HepG2 (cell line): ENCODE data around the gene CCDC106. TPM values are rescaled to one million over a fixed set of nuclear protein-coding genes. Genes with fewer than 3 reads are reported as not detected.
A peak's percentile ranks its signal among the peaks of the same experiment; 100 is the strongest.

ENCODE experiments used
- ATAC-seq: fragments of 200-7000 bp; cut with Tn5 transposase; 3 replicates; pipeline ENCODE4 v1.9.1; 2020; ENCODE audit warnings: mild to moderate bottlenecking, moderate library complexity
- BruUV-seq: library from RNA; stranded (reverse); fragments of 400-500 nt; replicated peaks from 2 replicates; lab custom pipeline; 2021; lab: Mats Ljungman, UMichigan
- CTCF ChIA-PET: fragments of 300-600 bp; formaldehyde crosslinking; extraction: SDS; loops from one replicate; lab custom pipeline; 2021; ENCODE audit warnings: low total read pairs, inconsistent platforms, low intra/inter-chr PET ratio; lab: Yijun Ruan, JAX
- POLR2A ChIA-PET: fragments of 350-600 bp; sonication (Branson Sonifier 250); formaldehyde crosslinking; loops from one replicate; lab custom pipeline; 2020; ENCODE audit warnings: antibody characterized with exemption, inconsistent platforms; lab: Yijun Ruan, JAX
- DNase-seq: peaks from one replicate; pipeline ENCODE4 v3.0.0-alpha.2; 2015; ENCODE audit warnings: low spot score
- FAIRE-seq: peaks from 3 replicates; lab custom pipeline; 2011; peaks lifted over from hg19 to GRCh38; lab: Jason Lieb, UNC
- H2AFZ ChIP-seq: one replicate; pipeline ENCODE4 v1.6.1; 2011; ENCODE audit warnings: low read length, inconsistent platforms
- H3K27ac ChIP-seq: fragments of 300-600 bp; 3 replicates; pipeline ENCODE4 v1.8.0; 2011; ENCODE audit warnings: mixed run types, mild to moderate bottlenecking, mixed read lengths, low read length, inconsistent platforms; ENCODE audit not compliant: insufficient read depth; ENCODE audit errors: extremely low read length
- H3K27me3 ChIP-seq, 2 experiments: fragments of 200-600 bp in 1 of 2; 2 replicates in 1 of 2; 3 replicates in 1 of 2; pipeline versions ENCODE4 v1.6.0 to v1.8.0; 2011; ENCODE audit warnings: low read length in 2 of 2, mild to moderate bottlenecking in 2 of 2, moderate library complexity in 2 of 2, inconsistent platforms in 1 of 2; ENCODE audit not compliant: insufficient read depth in 2 of 2, control insufficient read depth in 1 of 2
- H3K36me3 ChIP-seq, 2 experiments: fragments of 200-600 bp in 1 of 2; replicated peaks in 1 of 2; 2 replicates in 1 of 2; 3 replicates in 1 of 2; pipeline versions ENCODE4 v1.5.1 to v1.8.0; 2011; ENCODE audit warnings: low read length in 2 of 2, inconsistent platforms in 1 of 2; ENCODE audit not compliant: insufficient read depth in 2 of 2, control insufficient read depth in 1 of 2
- H3K4me1 ChIP-seq: 2 replicates; pipeline ENCODE4 v1.5.1; 2012; ENCODE audit warnings: low read length, inconsistent platforms; ENCODE audit not compliant: insufficient read depth
- H3K4me2 ChIP-seq: 2 replicates; pipeline ENCODE4 v1.6.0; 2011; ENCODE audit warnings: low read depth, low read length, inconsistent platforms
- H3K4me3 ChIP-seq, 3 experiments: fragments of 200-600 bp in 1 of 3; sonication (generic), shearing (Covaris generic) in 1 of 3; replicated peaks in 1 of 3; 2 replicates each; pipeline ENCODE4 v1.5.1; 2011 to 2016; ENCODE audit warnings: low read length in 3 of 3, inconsistent platforms in 2 of 3, low read depth in 2 of 3, mild to moderate bottlenecking in 2 of 3, control low read depth in 1 of 3, mixed read lengths in 1 of 3; ENCODE audit not compliant: insufficient read depth in 1 of 3
- H3K79me2 ChIP-seq: one replicate; pipeline ENCODE4 v1.6.1; 2011; ENCODE audit warnings: low read length, inconsistent platforms; ENCODE audit not compliant: insufficient read depth
- H3K9ac ChIP-seq: 2 replicates; pipeline ENCODE4 v1.6.0; 2011; ENCODE audit warnings: mild to moderate bottlenecking, low read depth, low read length, inconsistent platforms; ENCODE audit not compliant: insufficient read depth
- H3K9me3 ChIP-seq: 2 replicates; pipeline ENCODE4 v1.5.1; 2012; ENCODE audit warnings: mild to moderate bottlenecking, low read length
- H4K20me1 ChIP-seq: 2 replicates; pipeline ENCODE4 v1.6.0; 2011; ENCODE audit warnings: inconsistent platforms, mild to moderate bottlenecking, low read length, moderate library complexity; ENCODE audit not compliant: insufficient read depth
- AGO2 ChIP-seq: fragments of 200-400 bp; formaldehyde crosslinking; optimal IDR thresholded peaks from 2 replicates; pipeline ENCODE3; 2017; ENCODE audit warnings: mild to moderate bottlenecking, low read depth, low read length, moderate library complexity
- ELF3 ChIP-seq: IDR thresholded peaks from 2 replicates; pipeline ENCODE4 v1.6.1; 2016; ENCODE audit warnings: missing genetic modification reagents, missing compliant biosample characterization
- GFI1 ChIP-seq: sonication (generic); formaldehyde crosslinking; IDR thresholded peaks from 2 replicates; pipeline ENCODE4 v1.5.0; 2020; ENCODE audit warnings: missing genetic modification reagents, mild to moderate bottlenecking, borderline replicate concordance
- NBN ChIP-seq: fragments of 450-650 bp; conservative IDR thresholded peaks from 2 replicates; pipeline ENCODE4 v1.6.1; 2017
- ZC3H13 ChIP-seq: sonication (generic); formaldehyde crosslinking; IDR thresholded peaks from 2 replicates; pipeline ENCODE4 v1.8.1; 2023; ENCODE audit warnings: mild to moderate bottlenecking, missing genetic modification reagents, moderate library complexity
- ZNF230 ChIP-seq: sonication (generic); formaldehyde crosslinking; IDR thresholded peaks from 2 replicates; pipeline ENCODE4 v1.4.0; 2020; ENCODE audit warnings: mild to moderate bottlenecking, missing genetic modification reagents
- ZNF850 ChIP-seq: sonication (generic); formaldehyde crosslinking; conservative IDR thresholded peaks from 2 replicates; pipeline ENCODE4 v1.9.0; 2021; ENCODE audit warnings: mild to moderate bottlenecking, missing genetic modification reagents
- ZSCAN12 ChIP-seq: sonication (generic); formaldehyde crosslinking; IDR thresholded peaks from 2 replicates; pipeline ENCODE4 v1.9.0; 2021; ENCODE audit warnings: mild to moderate bottlenecking, missing genetic modification reagents
- whole genome bisulfite sequencing: methylation state at CpG from one replicate; pipeline ENCODE4 v1.1.6; 2017; ENCODE audit warnings: low lambda C conversion rate; 5-methylcytosine and 5-hydroxymethylcytosine counted together
- in situ Hi-C: cut with HindIII; loops from 2 replicates; pipeline ENCODE4 v1.10.0; 2017; ENCODE audit warnings: low pct_unique_long_range_greater_than_20kb; ENCODE audit not compliant: extremely low pct_ligation_motif_present
- intact Hi-C: fragments of 100-400 bp; cut with micrococcal nuclease; formaldehyde crosslinking; loops from one replicate; pipeline ENCODE4 v1.10.0; 2022; ENCODE audit not compliant: unreplicated experiment
- polyA plus RNA-seq, 8 experiments: library from polyadenylated mRNA; depleted of rRNA in 3 of 8; stranded (reverse) in 7 of 8; unstranded in 1 of 8; fragments of >200 nt; fragmentation: Illumina TruSeq in 4 of 8; extraction: Trizol in 4 of 8; gene quantifications; 2 replicates each; pipeline versions ENCODE4 v1.2.1 to v1.2.3, GENCODE V29; 2011 to 2016; ENCODE audit warnings: low read depth in 4 of 8, missing spikeins in 1 of 8, mixed read lengths in 1 of 8; ENCODE audit not compliant: insufficient read depth in 1 of 8
- total RNA-seq, 5 experiments: library from RNA; depleted of rRNA; stranded (reverse); fragments of >200 nt; fragmentation: Illumina TruSeq; extraction: Trizol; gene quantifications; 2 replicates each; pipeline ENCODE4 v1.2.3, GENCODE V29; 2016; ENCODE audit warnings: low read depth in 1 of 5
- TF ChIP-seq, protein P1 (sequence below): sonication (generic); formaldehyde crosslinking; IDR thresholded peaks from 2 replicates; pipeline ENCODE4 v1.4.0; 2020; ENCODE audit warnings: missing genetic modification reagents, mild to moderate bottlenecking, borderline replicate concordance

CCDC106 gene
- total and polyA plus RNA-seq, 2 of the 13 experiments (the other 11 are each of a cell fraction or from before 2014, with no cell fraction given), result 4.7 to 8.8 TPM

DNA sequence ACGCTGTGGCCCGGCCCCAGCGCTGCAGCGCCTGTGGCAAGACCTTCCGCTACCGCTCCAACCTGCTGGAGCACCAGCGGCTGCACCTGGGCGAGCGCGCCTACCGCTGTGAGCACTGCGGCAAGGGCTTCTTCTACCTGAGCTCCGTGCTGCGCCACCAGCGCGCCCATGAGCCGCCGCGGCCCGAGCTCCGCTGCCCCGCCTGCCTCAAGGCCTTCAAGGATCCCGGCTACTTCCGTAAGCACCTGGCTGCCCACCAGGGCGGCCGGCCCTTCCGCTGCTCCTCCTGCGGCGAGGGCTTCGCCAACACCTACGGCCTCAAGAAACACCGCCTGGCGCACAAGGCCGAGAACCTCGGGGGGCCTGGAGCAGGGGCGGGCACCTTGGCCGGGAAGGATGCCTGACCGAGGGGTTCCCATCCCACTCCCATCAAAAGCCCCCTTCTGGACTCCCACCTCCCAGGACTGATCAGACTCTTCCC is 31.6 kb upstream of the CCDC106 start:
- FAIRE-seq (no peak), ATAC-seq (no peak; the same call in 2 of the 3 replicates), DNase-seq (no peak)
- no TSS peak for BruUV-seq
- intact Hi-C loops (no loop called here), in situ Hi-C loops (no loop called here)
- peaks cover 8% of the 10 kb centered on the region for H3K4me1 ChIP-seq
- no peaks in the 10 kb centered on the region for H4K20me1 ChIP-seq
- no peak overlapping the region for H2AFZ ChIP-seq
- ChIA-PET CTCF (no interaction called here), POLR2A (no interaction called here)
- H3K4me2 ChIP-seq, result no peak overlapping the region
- 98% methylated on average over 23 of the region's 38 CpGs for WGBS
- no peak overlapping the region for H3K27ac ChIP-seq
- H3K27me3 ChIP-seq, result no peaks in the 10 kb centered on the region
- H3K9ac ChIP-seq, result no peak overlapping the region
- H3K79me2 ChIP-seq, result no peaks in the 10 kb centered on the region
- H3K9me3 ChIP-seq, result no peaks in the 10 kb centered on the region
- TF ChIP-seq ZC3H13 (CRISPR knock-in tag) (peak; percentile 67; the same call in 1 of the 2 replicates), ELF3 (CRISPR knock-in tag) (no peak), AGO2 (peak; percentile 46)
- TF ChIP-seq, protein P1, sequence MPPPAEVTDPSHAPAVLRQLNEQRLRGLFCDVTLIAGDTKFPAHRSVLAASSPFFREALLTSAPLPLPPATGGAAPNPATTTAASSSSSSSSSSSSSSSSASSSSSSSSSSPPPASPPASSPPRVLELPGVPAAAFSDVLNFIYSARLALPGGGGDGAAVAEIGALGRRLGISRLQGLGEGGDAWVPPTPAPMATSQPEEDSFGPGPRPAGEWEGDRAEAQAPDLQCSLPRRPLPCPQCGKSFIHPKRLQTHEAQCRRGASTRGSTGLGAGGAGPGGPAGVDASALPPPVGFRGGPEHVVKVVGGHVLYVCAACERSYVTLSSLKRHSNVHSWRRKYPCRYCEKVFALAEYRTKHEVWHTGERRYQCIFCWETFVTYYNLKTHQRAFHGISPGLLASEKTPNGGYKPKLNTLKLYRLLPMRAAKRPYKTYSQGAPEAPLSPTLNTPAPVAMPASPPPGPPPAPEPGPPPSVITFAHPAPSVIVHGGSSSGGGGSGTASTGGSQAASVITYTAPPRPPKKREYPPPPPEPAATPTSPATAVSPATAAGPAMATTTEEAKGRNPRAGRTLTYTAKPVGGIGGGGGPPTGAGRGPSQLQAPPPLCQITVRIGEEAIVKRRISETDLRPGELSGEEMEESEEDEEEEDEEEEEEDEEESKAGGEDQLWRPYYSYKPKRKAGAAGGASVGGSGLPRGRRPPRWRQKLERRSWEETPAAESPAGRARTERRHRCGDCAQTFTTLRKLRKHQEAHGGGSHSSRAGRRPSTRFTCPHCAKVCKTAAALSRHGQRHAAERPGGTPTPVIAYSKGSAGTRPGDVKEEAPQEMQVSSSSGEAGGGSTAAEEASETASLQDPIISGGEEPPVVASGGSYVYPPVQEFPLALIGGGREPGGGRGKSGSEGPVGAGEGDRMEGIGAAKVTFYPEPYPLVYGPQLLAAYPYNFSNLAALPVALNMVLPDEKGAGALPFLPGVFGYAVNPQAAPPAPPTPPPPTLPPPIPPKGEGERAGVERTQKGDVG, result no peak
- H3K4me3 ChIP-seq, result no peak overlapping the region
- peaks cover 2 to 5% of the 10 kb centered on the region in 2 experiments; a peak in 1 of 5 replicates for H3K36me3 ChIP-seq

DNA sequence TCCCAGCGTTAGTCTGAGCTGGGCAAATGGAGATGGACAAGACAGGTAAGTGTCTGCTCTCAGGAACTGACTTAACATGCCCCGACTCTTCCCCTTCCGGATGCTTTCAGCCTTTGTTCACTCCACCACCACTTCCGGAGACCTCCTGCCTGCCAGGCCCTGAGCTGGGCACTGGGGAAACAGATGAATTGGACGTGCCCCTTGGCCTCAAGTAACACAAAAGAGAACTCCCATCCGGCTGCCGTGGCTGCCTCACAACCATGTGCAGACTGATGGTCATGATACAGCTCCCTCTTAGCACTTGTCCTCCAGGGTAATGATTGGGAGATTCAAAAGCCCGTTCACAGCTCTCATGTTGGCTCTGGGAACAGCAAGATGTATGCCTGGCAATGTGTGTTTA is 30.6 kb upstream of the CCDC106 start:
- H3K4me3 ChIP-seq, result no peak overlapping the region
- WGBS, result 92% methylated on average over 8 of the region's 8 CpGs
- no peak for ATAC-seq
- H3K36me3 ChIP-seq, result peaks cover 2 to 5% of the 10 kb centered on the region in 2 experiments; a peak in 1 of 5 replicates
- ChIA-PET POLR2A (no interaction called here), CTCF (no interaction called here)
- BruUV-seq, result no TSS peak
- no peaks in the 10 kb centered on the region for H4K20me1 ChIP-seq
- intact Hi-C loops (no loop called here), in situ Hi-C loops (no loop called here)
- H3K27ac ChIP-seq, result no peak overlapping the region
- no peaks in the 10 kb centered on the region for H3K79me2 ChIP-seq
- no peak for FAIRE-seq
- no peak for DNase-seq
- H3K27me3 ChIP-seq, result no peaks in the 10 kb centered on the region
- H3K9ac ChIP-seq, result no peak overlapping the region
- H2AFZ ChIP-seq, result no peak overlapping the region
- H3K4me1 ChIP-seq, result peaks cover 9% of the 10 kb centered on the region
- TF ChIP-seq ZNF230 (CRISPR knock-in tag) (no peak), NBN (no peak), ZSCAN12 (CRISPR knock-in tag) (no peak), ZNF850 (no peak), GFI1 (no peak)
- no peak overlapping the region for H3K4me2 ChIP-seq
- H3K9me3 ChIP-seq, result no peaks in the 10 kb centered on the region
